OCI-M1 (cell line): ENCODE measurements around the gene STARD3NL.
"Not testable (repeated sequence)": the region's sequence is repeated elsewhere in the genome, so short reads cannot be mapped to it uniquely, and the experiment has no call there.

Experiments used
- DNase-seq: peaks from one replicate; lab custom pipeline; 2025; lab: John Stamatoyannopoulos, UW

Gene STARD3NL

GRCh38 chr7:38264602-38265001, 86.6 kb downstream of the STARD3NL start:
- DNase-seq, result not testable (repeated sequence)

GRCh38 chr7:38265958-38266357, 87.9 kb downstream of the STARD3NL start:
- DNase-seq, result peak; percentile 16

DNA sequence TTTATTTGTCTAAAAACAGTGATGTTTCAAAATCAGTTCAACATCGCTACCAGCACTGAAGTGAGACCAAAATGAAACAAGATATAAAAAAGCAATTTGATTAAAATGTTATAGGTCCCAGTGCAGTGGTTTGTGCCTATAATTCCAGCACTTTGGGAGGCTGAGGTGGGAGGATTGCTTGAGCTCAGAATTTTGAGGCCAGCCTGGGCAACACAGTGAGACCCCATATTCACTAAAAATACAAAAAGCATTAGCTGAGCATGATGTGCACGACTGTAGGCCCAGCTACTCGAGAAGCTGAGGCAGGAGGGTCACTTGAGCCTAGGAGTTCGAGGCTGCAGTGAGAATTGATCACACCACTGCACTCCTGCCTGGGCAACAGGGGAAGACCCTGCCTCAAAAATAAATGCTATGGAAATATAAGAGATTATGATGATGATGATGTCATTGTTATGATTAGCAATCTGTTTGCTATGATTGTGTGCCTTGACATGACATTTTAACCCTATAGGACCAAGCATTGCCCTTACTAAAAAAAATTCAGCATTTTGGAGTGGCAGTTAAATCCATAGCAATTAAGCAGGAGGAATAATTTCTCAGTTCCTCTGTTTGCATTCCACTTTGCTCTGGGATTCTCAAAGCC, 91.8 kb downstream of the STARD3NL start:
- DNase-seq, result not testable (repeated sequence)

DNA sequence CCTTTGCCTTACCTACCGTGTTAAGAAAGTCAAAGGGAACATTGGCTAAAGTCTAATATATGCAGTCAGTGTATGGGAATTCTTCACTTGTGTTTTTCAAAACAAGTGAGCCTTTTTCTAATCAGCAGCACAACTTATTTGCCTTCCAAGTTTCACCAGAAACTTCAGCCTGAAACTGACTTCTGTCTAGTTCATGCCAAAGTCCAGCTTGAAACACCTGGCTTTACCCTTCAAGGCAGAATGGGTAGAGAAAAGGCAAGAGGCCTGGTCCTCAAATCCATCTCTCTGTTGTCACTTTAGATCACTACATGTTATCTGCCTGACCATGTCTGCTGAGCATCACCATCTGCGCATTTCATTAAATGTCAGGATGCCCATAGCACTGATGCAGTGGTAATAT, 92.4 kb downstream of the STARD3NL start:
- DNase-seq, result not testable (repeated sequence)

DNA sequence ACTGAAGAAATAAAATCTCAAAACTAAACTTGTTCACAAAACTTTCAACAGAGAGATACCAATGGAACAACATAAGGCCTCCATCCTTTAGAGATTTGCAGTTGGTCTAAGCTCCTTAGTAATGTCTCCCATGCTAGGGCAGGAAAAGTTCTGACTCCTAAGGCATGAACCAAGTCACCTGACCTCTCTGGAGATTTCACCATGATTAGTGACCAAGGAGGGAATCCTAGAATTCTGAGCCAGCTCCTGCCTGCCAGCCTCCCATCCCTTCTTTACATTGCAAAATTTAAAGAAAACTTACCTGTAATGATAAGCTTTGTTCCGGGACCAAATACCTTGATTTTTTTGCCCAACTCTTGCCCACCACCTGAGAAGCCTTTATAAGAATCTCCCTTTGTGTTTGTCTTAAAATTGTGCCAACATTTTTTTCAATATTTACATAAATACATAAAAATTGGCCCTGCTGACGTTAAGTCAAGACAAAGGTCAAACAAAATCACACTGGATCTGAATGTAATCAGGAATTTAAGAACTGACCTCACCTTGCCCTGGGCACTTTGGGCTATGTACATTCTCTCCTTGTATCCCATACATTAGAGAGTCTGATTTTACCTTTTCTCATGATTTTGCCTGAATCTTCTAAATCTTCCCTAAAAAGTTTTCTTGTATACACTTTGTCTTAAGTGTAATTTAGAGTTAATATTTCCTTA, 95.4 kb downstream of the STARD3NL start, which contains the start of gene TARP:
TARP (minus strand) TSS at position 351 of the 710 bp plus-strand sequence.
- DNase-seq, result peak; percentile 9

GRCh38 chr7:38274486-38274885, 96.4 kb downstream of the STARD3NL start:
- DNase-seq, result no peak

DNA sequence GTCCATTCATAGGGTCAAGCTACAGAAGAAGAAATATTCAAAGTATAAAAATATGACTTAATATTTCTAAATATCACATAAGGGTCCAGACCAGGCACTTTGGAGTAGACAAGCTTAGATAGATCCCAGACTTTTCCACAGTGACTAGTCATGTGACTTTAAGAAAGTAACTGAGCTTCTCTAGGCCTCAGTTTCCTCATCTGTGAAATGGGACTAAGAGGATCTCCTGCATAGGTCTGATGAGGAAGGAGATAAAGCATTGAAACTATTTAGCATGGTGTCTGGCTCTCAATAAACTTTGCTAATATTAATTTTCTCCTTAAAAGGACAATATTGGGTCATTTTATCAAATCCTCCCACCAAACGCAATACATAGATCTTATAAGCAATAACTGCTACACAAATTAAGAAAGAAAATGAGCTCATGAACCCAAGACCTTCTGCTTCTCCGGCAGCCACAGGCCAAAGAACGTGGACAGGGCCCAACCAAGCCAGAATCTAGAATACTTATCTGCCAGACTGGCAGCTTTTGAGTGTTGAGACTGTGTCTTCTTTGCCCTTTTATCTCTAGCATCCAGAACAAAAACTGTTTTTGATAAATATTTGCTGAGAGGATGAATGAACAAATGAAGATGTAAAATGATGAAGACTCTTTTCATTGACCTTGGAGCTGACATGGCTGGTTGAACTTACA, 97.0 kb downstream of the STARD3NL start:
- peak; percentile 38 for DNase-seq

DNA sequence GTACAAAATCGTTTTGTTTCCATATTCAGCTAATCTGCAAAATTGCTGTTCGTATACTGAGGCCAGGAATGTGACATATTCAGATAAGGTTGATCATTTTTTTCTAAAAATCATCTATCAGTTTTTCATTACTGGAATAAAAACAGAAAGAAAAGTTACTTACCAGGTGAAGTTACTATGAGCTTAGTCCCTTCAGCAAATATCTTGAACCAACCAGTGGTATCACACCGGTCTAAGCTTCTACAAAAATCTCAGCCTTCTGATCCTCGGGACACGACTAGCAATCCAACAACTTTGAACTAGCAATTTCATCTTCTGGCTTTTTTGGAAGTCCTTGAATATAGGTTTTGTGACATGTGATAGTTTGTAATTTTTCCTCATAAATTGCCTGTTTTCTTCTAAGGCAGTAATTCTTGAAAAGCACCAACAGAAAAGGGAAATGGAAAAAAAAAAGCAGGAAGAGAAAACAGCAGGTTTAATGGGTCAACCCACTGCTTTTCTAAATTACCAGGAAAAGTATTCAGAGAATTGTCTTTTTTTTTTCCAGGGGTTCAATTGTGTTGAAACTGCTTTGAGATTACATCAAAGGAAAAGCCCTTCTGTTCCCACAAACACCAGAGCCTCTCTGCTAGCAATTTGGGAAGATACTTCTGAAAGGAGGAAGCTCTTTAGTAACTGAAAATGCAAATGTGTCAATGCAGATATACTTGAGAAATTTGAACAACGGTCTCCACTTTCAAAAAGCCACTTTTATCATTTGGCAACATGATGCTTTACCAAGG, 98.2 kb downstream of the STARD3NL start:
- DNase-seq, result peak; percentile 83

- no peak for DNase-seq
Measured at GRCh38 chr7:38280000-38280399, 102.0 kb downstream of the STARD3NL start.
